Stimulated activated CD8-positive, alpha-beta memory T cell treated with anti-CD3 and anti-CD28 coated beads, Interleukin-2, amount 100 ng/mL, for 1 hour (primary cell): ENCODE measurements around the gene SH3GL1.
A peak's percentile ranks its signal among the peaks of the same experiment; 100 is the strongest.

Source experiments
- DNase-seq, 2 donors: peaks; one replicate each; pipeline ENCODE4 v3.0.0-alpha.2; 2020; ENCODE audit warnings: low read depth in 2 of 2

SH3GL1 gene

DNA sequence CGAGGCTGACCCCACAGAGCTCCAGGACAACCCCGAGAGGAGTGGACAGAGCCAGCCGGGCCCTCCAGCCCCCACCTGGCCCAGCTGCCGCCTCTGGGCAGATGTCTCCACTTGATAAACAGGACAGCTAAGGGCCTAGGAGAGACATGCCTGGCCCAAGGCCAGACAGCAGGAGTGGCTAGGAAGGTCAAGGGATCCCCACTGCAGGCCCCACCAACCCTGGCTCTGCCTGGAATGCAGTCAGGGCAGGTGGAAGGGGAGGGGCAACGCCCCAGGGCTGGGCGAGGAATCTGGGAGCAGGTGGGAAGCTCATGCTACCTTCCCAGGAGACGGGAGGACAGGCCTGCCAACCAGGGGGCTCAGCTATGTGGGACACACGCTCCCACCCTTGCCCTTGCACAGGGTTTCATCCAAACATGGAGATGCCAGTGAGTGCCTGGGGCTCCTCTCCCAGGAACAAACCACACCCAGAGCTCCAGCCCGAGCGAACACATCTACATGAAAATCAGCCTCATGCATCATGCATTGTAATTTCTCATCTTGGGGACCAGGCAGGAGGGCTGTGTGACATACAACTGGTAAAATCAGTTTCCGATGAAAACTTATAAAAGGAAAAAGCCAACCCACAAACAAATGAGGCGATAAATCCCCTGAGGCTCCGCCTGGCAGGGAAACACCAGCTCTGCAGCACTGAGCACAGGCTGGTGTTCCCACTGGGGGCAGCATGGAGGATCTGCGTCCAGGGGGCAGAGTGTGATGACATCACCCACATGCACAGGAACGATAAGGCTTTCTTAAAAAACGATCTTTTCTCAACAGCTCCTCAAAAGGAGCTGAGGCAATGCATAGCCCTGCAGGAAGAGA, 25.0 kb downstream of the SH3GL1 start:
- DNase-seq: no peak

DNA sequence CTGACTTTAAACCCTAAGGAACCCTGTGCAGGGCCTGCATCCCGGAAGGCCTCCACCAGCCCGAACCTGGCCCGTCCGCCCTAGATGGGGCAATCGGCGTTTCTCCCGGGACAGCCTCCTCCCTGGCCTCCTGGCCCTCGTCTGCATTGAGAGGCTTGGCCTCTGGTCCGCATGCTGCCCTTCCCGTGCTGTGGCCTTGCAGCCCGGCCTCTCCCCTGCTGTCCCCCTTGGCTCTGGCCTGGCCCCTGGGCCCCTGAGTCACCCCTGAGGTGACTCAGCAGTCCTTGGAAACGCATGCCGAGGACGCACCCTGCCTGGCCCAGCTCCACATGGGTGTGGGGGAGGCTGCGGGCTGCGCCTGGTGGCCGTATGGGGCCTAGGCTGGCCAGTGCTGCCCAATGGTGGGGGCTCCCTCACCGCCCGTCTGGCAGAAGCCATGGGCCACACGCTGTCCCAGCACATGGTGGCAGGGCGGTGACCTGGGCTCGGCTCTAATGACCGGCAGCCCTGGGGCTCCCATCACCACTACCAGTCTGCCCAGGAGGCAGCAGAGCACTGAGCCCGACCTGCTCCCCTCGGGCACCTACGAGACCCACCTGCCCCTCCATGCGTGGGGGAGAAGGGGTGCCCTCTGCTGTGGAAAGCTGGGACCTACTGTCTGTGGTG, 25.7 kb downstream of the SH3GL1 start:
- DNase-seq: no peak

DNA sequence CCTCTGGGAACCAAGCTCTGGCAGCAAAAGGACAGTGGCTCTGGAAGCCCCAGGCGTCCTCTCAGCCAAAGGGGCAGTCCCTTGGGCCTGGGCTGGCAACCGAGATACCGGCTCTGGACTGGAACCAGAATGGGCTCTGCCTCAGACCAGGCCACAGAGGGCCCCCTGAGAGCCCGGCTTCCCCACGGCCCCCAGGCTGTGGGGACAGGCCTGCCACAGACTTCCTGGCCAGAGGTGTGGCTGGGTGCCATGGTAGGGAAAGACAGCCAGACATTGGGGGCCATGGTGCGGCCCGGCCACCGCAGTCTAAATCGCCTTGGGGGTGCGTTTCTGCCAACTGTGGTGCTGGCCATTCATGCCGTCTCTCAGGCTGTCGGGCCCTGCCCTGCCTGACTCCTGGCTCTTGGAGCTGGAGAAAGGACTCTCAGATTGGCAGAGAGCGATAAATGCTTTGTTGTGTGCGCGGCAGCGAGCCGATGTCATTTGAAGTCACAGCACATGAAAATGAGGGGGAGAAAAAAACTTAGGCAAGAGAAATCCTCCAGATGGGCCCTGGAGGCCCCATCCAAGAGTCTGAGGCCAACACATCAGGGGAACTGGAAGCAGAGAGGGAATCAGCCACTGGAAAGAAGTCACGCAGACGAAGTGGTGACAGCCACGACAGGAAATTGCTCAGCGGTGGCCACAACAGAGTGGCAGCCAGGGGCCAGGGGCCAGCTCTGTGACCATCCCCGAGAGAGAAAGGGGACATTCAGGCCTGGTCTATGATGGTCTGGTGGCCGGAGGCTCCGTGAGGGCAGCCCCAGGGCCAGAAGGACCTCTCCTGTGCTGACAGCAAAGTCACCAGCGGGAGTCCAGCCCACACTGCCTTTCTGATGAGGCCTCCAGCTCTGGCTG, 26.5 kb downstream of the SH3GL1 start:
- no peak for DNase-seq

DNA sequence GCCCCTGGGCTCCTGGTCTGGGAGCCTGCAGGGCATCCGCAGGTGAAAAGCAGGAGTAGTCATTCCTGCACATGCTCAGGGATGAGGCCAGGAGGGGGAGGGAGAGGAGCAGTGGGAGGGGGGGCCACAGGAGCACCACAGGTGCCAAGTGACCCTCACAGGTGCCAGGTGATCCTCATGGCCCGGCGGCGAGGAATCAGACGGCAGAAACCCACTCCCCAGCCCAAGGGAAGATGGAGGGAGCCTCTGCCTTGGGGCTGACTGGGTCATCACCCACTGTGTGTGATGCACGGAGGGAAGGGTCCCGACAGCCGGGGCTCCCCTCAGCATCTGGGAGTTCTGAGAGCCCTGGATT, 27.4 kb downstream of the SH3GL1 start:
- DNase-seq: no peak

DNA sequence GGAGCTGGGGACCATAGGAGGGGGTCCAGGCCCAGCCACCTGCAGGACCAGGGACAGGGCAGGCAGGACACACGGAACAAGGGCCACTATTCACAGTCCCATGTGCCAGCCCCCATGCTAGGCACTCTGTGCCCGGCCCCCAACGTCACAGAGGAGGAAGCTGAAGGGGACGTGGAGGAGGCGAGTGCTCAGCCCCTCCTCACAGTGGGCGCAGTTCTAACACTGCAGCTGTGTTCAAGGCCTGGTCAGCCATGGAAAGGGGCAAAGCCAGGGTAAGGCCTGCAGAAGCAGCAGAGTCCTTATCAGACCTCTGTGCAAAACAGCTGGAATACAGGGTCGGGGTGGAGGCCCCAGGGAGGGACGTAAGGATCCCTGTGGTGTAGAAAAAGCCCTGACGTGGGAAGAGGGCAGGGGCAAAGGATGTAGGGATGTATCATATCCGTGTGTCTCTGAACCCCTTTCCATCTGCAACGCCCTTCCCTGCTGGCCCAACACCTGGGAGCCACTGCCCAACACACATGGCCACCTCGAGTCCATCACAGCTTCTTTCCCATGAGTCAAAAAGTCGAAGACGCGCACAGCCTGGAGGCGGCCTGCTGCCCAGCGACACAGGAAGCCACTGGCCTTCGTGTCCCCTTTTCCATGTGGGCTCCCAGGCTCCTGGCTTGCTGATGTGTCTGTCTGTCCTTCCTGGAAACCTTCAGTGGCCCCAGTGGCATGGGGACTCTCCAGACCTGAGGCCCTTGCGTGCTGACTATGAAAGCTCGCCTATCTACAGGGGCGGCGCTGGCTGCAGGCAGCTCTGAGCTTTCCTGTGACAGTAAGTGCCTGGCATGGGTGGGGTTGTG, 28.0 kb downstream of the SH3GL1 start:
- no peak for DNase-seq

DNA sequence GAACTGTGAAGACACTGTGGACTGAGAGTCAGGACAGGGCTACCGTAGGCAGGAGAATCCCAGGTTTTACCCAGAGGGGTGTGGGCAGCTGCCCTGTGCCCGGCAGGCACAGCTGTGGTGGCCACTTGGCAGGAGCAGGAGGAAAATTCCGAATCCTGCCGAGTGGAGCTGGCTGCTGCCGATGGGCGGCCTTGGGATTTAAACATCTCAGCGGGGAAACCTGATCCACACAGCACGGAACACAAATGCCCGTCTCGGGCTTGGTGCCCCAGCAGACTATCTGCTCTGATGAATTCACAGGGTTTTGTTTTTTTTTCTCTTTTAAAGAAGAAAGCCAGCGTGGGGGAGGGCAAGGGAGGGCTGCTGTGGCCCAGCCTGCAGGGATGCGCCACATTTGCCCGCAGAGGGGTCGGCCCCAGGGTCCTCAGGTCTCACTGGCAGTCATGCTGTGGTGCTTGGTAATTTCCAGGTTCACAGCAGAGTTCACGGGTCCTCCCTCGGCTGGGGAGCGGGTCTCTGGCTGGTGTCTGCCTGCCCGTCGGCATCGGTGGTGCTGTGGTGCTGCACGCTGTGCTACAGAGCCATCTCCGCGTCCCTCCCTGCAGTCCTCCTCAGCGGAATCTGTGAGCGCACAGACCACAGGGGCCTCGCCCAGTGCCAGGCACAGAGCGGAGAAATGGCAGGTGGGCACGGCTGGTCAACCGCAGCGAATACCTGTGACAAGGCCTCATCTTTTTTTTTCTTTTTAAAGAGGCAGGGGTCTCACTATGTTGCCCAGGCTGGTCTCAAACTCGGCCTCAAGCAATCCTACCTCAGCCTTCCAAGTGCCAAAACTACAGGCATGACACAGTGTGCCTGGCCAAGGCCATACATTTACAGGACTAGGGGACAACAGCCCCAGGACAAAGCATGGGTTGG, 28.8 kb downstream of the SH3GL1 start:
- DNase-seq: no peak

DNA sequence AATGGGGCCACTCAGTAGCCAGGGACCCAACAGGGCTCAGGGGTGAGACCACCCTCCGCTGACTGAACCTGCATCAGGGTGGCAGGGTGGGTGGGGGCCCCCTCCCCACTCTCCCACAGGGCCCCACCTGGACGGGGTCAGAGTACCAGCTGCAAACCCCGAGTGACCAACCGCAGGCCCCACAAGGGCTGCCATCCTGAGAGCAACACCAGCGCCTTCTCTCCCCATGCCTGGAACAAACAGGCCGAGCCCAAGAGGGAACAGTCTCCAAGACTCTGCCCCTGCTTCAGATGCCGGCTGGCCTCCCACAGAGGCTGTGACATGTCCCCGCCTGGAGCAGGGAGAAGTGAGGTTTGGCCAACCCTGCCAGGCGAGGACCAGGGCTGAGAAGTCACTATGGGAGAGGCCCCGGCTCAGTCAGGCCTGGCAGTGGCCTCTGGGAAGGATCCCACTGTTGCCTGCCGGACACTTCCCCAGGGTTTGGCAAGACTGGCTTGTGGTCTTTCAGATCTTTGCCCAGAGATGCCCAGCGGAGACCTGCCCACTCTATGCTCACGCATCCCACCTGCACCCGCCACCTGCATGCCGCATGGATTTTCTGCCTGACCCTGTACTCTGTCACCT, 29.8 kb downstream of the SH3GL1 start:
- no peak for DNase-seq

DNA sequence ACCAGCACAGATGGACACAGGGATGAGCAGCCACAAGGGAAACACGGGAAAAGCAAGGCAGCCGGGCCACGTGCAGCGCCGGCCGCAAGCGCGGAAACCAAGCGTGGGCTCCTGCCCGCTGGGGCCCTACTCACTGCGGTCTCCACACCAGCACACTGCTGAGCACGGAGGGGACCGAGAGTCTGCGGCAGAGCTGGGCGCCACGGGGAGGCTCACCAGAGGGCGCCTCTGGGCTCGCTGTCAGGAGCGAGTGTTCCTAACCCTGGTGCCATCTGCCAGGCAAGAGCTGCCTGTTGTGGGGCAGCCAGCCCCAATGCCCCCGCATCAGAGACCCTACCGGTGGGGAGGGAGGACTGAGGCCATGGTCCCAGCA, 30.5 kb downstream of the SH3GL1 start:
- DNase-seq: peak; percentile 44 to 59

DNA sequence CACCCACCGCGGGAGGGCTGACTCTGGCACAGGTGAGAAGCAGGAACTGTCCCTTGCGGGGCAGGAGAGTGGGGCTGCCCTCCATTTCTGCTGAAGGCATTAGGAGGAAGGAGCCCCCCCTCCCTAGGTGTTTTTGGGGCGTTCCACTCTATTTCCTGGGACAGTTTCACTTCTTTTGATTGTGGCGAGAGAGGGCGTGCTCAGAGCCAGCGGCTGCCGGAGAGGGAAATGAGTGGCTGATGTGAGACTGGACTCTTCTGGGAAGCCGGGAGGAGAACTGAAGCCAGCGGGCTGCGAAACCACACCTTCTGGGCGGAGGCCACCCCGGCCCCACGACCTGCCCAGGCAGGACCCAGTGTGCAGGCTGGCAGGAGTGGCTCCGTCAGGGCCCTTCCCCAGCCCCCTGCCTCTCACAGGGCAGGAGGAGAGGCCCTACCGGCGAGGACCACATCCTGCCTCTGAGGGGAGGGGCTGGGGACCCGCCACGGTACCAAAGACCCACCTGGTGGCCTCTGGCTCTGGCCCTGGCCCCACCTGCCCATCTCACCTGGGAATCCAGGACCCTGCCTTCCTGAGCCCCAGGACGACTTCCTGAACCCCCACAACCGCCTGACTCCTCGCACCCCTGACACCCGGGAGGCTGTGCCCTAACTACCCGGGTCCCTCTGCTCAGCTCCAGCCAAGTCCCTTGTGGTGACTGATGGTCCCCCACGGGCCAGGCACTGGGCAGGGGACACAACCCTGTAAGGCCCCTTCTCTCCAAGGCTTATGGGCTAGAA, 31.0 kb downstream of the SH3GL1 start:
- DNase-seq: peak; percentile 15 to 45

DNA sequence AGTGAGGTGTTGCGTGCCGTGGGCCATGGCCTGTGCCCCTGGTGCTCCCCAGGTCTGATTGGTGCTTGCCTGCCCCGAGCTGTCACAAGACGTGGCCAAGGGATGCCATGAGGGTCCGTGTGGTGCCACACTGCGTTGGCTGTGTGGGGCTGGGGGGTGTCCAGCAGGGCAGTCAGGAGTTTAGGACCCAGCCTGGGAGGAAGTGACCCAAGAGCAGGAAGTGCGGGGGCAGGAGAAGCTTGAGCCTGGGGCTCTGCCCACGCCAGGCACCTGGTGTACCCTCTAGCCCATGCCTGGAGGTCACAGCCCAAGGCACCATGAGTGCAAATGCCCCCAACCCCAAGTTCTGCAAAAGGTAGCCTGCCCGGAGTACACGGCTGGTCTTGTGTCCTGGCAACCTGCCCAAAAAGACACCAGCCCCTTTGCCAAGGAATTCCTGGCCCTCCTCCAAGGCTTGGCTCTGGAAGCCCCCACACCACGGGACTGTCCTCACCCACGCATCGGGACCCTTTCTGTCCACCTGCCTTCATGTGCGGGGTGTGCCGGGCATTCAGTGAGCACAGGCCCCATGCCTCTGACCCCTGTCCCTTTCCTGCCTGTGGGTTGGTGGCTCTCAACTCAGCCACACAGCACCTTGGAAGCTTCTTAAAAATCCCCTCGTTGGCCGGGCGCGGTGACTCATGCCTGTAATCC, 32.1 kb downstream of the SH3GL1 start:
- no peak for DNase-seq

DNA sequence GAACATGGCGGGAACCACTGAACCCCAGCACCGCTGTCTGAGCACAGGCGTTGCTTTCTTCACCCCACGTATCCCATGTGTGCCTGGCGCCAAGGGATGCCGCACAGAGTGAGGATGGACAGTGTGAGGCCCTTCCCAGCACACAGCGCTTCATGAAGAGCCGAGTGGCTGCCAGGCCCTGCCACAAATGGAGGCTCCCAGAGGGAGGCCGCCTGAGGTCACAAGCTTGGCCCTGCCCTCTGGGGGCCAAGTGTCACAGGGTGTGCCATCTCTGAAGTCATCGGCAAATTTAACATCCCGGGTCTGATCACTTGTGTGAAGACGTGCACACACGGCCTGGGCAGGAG, 32.6 kb downstream of the SH3GL1 start:
- DNase-seq: no peak

DNA sequence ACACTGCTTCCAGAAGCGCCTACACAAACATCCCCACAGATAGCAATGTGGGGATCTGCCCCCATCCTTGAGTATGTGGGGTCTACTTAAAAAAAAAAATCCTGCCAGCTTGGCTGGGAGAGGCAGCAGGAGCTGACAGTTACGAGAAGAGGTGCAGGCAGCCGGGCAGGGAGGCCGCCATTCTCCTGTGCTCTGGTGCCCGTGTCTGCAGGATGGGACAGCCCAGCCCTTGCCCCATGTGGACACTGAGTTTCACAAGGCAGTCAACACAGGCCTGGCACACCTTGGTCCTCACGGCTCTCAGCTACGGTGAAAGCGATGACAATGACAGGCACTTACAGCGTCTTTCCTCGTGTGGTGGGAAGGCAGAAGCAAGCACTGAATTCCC, 33.0 kb downstream of the SH3GL1 start:
- no peak for DNase-seq

DNA sequence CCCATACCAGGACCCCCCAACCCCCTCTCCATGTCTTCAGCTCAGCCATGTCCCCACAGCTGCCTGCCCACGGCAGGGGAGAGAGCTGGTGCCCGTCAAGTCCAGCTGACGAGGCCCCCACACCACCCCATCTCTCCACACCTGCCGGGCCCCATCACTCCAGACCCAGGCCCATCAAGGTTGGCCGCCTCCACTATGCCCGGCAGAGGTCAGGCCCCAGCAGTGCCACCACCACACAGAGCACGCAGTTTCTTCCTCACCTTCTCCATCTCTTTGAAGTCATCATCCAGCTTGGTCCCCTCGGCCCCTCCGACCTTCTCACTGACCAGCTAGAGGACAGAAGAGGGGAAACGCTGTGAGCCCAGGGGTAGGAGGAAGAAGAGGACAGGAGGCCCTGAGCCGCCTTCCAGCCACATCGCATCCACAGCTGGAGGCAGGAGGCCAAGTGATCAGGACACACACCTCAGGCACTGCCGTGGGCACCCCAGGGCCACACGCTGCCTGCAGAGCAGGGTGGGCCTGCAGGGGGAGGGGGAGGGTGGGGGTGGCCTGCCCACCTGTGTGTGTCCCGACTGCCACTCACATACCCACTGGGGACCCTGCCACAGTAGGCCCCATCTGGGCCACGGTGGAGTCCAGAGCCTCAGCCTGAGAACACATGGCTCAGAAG, 33.5 kb downstream of the SH3GL1 start:
- no peak for DNase-seq

DNA sequence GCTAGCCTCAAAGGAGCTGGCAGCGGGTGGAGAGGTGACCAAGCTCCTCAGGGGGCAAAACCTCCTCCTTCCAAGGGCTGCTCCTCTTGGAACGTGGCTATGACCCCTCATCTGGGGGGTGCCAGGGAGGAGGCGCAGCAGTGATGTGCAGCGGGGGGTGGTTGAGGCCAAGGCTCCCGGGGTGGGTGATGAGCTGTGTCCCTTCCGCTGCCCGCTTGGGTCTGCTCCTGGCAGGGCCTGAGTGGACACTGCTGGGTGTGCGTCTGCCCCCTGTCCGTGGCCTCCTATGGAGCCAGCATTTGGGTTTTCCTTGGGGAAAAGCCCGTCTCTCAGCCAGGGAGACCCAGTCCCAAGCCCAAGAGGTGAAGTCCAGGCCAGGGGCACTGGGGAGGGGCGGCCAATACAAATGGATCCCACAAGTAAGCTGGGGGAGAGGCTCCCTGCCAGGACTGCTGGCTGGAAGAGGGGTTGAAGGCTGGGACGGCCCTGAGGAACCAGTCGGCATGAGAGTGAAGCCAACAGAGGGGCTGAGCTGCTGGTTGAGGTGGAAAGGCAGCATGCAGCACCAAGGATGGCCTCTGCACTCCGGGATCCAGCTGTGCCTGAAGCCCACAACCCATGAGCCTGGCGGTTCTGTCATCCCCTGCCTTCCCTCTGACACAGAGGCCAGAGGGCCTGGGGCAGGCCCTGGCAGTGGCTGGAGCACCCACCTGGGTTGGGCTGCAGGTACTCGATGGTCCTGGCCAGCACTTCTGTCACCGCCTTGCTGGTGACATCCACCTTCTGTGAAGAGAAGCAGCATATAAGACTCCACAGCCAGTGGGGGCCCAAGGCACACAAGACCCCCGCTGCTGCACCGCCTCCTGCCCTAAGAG, 34.3 kb downstream of the SH3GL1 start:
- no peak for DNase-seq

DNA sequence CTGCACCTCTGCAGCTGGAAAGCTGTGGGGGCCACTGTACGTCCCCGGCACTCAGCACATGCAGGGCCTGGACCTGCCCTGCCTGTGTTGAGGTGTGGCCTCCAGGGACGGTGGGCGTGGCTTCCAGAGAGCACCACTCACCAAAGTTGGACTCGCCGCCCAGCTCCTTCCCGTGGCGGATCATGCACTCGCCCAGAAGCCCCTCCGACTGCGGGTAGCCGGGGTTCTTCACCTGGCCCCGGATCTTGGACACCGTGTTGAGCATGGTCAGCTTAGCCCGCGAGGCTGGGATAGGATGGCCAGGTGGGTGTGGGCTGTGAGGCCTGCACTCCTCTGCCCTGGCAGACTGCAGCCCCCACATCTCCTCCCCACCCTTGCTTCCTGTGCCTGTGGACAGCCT, 35.0 kb downstream of the SH3GL1 start:
- no peak for DNase-seq

DNA sequence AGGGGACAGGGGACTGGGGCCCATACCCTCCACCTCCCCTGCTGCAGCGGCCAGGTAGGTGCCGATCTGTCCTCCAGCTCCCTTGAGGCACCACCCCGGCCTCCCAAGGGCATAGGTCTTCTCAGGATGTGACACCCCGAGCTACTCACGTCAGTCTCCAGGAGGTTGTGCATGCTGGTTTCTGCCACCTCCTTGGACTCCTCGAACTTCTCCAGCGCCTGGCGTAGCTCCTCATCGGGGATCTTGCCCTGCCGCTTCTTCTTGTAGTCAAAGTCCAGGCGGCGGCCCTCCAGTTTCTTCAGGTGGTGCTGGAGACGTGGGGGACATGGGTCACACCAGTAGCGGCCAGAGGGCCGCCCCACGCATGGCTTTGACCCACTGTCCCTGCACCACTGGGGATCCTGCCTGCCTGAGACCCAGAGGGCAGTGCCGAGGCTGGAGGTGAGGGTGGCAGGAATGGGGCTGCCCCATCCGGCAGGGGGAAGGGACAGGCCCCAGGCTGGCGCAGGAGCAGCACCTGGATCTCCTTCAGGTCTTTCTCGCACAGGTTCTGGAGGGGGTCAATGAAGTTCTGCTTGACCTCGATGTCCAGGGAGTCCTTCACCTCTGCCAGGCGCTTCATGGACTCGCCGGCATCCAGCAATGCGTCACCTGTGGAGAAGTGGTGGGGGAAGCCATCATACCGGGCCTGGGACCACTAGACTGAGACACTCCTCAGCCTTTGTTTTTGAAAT, 36.6 kb downstream of the SH3GL1 start:
- DNase-seq: no peak
